Small intestine (tissue), 7 donors: ENCODE data around the gene ERICH6. TPM values are rescaled to one million over a fixed set of nuclear protein-coding genes. Genes with fewer than 3 reads are reported as not detected.

Experiments
- DNase-seq, 2 donors: peaks; one replicate each; pipeline versions ENCODE4 v3.0.0 to v3.0.0-alpha.2; 2013
- FAIRE-seq: peaks from 2 replicates; lab custom pipeline; 2012; peaks lifted over from hg19 to GRCh38; lab: Jason Lieb, UNC
- H3K27ac ChIP-seq, 3 donors: one replicate each; pipeline ENCODE4 v1.5.1; 2013; ENCODE audit warnings: low read length in 2 of 3, mild to moderate bottlenecking in 2 of 3, control low read depth in 1 of 3, inconsistent platforms in 1 of 3, low read depth in 1 of 3, moderate library complexity in 1 of 3
- H3K27me3 ChIP-seq, 3 donors: one replicate each; pipeline ENCODE4 v1.6.1; 2013; ENCODE audit warnings: low read length in 3 of 3, inconsistent platforms in 1 of 3; ENCODE audit not compliant: control insufficient read depth in 3 of 3, insufficient read depth in 3 of 3
- H3K36me3 ChIP-seq, 3 donors: one replicate each; pipeline ENCODE4 v1.6.1; 2013; ENCODE audit warnings: low read length in 3 of 3, inconsistent platforms in 1 of 3, low read depth in 1 of 3, mild to moderate bottlenecking in 1 of 3, moderate library complexity in 1 of 3; ENCODE audit not compliant: control insufficient read depth in 3 of 3, insufficient read depth in 2 of 3
- H3K4me1 ChIP-seq, 3 donors: one replicate each; pipeline ENCODE4 v1.6.1; 2013; ENCODE audit warnings: low read length in 2 of 3, inconsistent platforms in 1 of 3, low read depth in 1 of 3, mild to moderate bottlenecking in 1 of 3, moderate library complexity in 1 of 3; ENCODE audit not compliant: control insufficient read depth in 3 of 3, insufficient read depth in 2 of 3
- H3K4me3 ChIP-seq, 3 donors: one replicate each; pipeline ENCODE4 v1.5.1; 2013; ENCODE audit warnings: low read length in 3 of 3, control low read depth in 1 of 3, inconsistent platforms in 1 of 3, low read depth in 1 of 3, mild to moderate bottlenecking in 1 of 3, moderate library complexity in 1 of 3
- H3K9me3 ChIP-seq, 2 donors: one replicate each; pipeline ENCODE4 v1.6.1; 2013; ENCODE audit warnings: low read depth in 1 of 2, low read length in 1 of 2; ENCODE audit not compliant: control insufficient read depth in 2 of 2, insufficient read depth in 1 of 2
- WGBS, 3 donors: extraction: QIAGEN DNeasy Blood & Tissue Kit; methylation state at CpG; one replicate each; pipeline ENCODE4 v1.1.7; 2013; 5-methylcytosine and 5-hydroxymethylcytosine counted together
- polyA plus RNA-seq, 4 donors: library from polyadenylated mRNA; stranded (reverse) in 3 of 4; unstranded in 1 of 4; fragments of 200-250 nt in 3 of 4; fragments of 120-200 nt in 1 of 4; gene quantifications; one replicate each; pipeline versions ENCODE4 v1.2.1 to v1.2.3, GENCODE V29; 2013
- donor health status: healthy with polysubstance abuse.
- donor health status: control.
- donor health status: control.
- donor health status: Bipolar disorder and iron deficiency.
- donor health status: healthy.

The ERICH6 gene
- polyA plus RNA-seq, 4 donors = 0.04 TPM; not detected in 3

- Histone ChIP-seq H3K4me1 (peaks cover 2 to 15% (median 6%) of the 10 kb centered on the region in 3 donors), H3K4me3 (no peak overlapping the region), H3K9me3 (no peaks in the 10 kb centered on the region), H3K27me3 (no peaks in the 10 kb centered on the region), H3K36me3 (peaks cover 0 to 15% (median 0%) of the 10 kb centered on the region in 3 donors), H3K27ac (no peak overlapping the region)
- DNase-seq (no peak), FAIRE-seq (no peak)
- WGBS, 3 donors = 97 to 98% (median 97%) methylated on average over 34 of the region's 34 CpGs
Measured at GRCh38 chr3:150611666-150612065, 92.1 kb downstream of the ERICH6 start.

- H3K4me1 ChIP-seq = peaks cover 4 to 17% (median 6%) of the 10 kb centered on the region in 3 donors
- no peak overlapping the region for H3K4me3 ChIP-seq
- no peak for FAIRE-seq
- no peaks in the 10 kb centered on the region for H3K27me3 ChIP-seq
- no peaks in the 10 kb centered on the region for H3K9me3 ChIP-seq
- DNase-seq = no peak
- WGBS, 3 donors = 54 to 68% (median 67%) methylated on average over 1 of the region's 1 CpG
- H3K27ac ChIP-seq = no peak overlapping the region
- H3K36me3 ChIP-seq = peaks cover 0 to 20% (median 0%) of the 10 kb centered on the region in 3 donors
Measured at GRCh38 chr3:150610785-150611184, 92.9 kb downstream of the ERICH6 start.

GRCh38 chr3:150609988-150610387, 93.7 kb downstream of the ERICH6 start:
- no peak for DNase-seq
- Histone ChIP-seq H3K9me3 (no peaks in the 10 kb centered on the region), H3K4me1 (peaks cover 4 to 17% (median 6%) of the 10 kb centered on the region in 3 donors), H3K27ac (no peak overlapping the region), H3K27me3 (no peaks in the 10 kb centered on the region), H3K4me3 (no peak overlapping the region), H3K36me3 (peaks cover 0 to 20% (median 0%) of the 10 kb centered on the region in 3 donors)
- FAIRE-seq = no peak
- 0% methylated on average over 1 of the region's 1 CpG for WGBS, 3 donors

Other genes with a start within 250 kb of the ERICH6 start
- gene SERP1, start 157.4 kb downstream of the ERICH6 start, polyA plus RNA-seq = 100 to 1,000 TPM in 2 of 4 donors, 10 to 100 TPM in 2; 77.6 to 153 (median 122) TPM
- gene EIF2A, start 157.1 kb downstream of the ERICH6 start, polyA plus RNA-seq = 100 to 1,000 TPM in 1 of 4 donors, 10 to 100 TPM in 3; 65.1 to 135 (median 86.1) TPM
- gene SELENOT, start 100.6 kb downstream of the ERICH6 start, polyA plus RNA-seq = 10 to 100 TPM; 41.6 to 86.3 (median 75.9) TPM
- gene SIAH2, start 59.2 kb upstream of the ERICH6 start, polyA plus RNA-seq = 10 to 100 TPM; 14.5 to 20.0 (median 16.3) TPM
- under 1 TPM in 1 of 4 donors, not detected in 3; 0.16 TPM for gene MINDY4B, start 201.5 kb upstream of the ERICH6 start, polyA plus RNA-seq